GM12873 (cell line): ENCODE results near the gene FAM53B.

Experiments
- CTCF ChIP-seq: IDR thresholded peaks from 2 replicates; pipeline ENCODE4 v1.5.1; 2012; ENCODE audit warnings: low read depth, mild to moderate bottlenecking, moderate library complexity, low read length, control low read depth; ENCODE audit not compliant: insufficient read depth; ENCODE audit errors: missing control alignments

The FAM53B gene

GRCh38 chr10:124717041-124717757 lies 27.0 kb downstream of the FAM53B start:
- no peak for TF ChIP-seq CTCF

- TF ChIP-seq CTCF = no peak
Observed at GRCh38 chr10:124716369-124716768, 27.8 kb downstream of the FAM53B start.

GRCh38 chr10:124715439-124715838 lies 28.7 kb downstream of the FAM53B start:
- no peak for TF ChIP-seq CTCF

- TF ChIP-seq CTCF = peak; percentile 2
Observed at GRCh38 chr10:124713679-124714255, 30.4 kb downstream of the FAM53B start.

GRCh38 chr10:124712704-124713407 lies 31.3 kb downstream of the FAM53B start:
- no peak for TF ChIP-seq CTCF

GRCh38 chr10:124711145-124711544 lies 33.0 kb downstream of the FAM53B start:
- TF ChIP-seq CTCF = no peak

GRCh38 chr10:124710266-124710881 lies 33.8 kb downstream of the FAM53B start:
- TF ChIP-seq CTCF = no peak
